GM18907 (cell line): ENCODE results near the gene CNPY2.
"Not testable (repeated sequence)": the region's sequence is repeated elsewhere in the genome, so short reads cannot be mapped to it uniquely, and the experiment has no call there.

Source experiments
- ATAC-seq: cut with Tn5 transposase; IDR thresholded peaks from one replicate; pipeline ENCODE4 v1.9.1; 2021; ENCODE audit warnings: mild to moderate bottlenecking, moderate library complexity; ENCODE audit not compliant: unreplicated experiment

CNPY2 gene

DNA sequence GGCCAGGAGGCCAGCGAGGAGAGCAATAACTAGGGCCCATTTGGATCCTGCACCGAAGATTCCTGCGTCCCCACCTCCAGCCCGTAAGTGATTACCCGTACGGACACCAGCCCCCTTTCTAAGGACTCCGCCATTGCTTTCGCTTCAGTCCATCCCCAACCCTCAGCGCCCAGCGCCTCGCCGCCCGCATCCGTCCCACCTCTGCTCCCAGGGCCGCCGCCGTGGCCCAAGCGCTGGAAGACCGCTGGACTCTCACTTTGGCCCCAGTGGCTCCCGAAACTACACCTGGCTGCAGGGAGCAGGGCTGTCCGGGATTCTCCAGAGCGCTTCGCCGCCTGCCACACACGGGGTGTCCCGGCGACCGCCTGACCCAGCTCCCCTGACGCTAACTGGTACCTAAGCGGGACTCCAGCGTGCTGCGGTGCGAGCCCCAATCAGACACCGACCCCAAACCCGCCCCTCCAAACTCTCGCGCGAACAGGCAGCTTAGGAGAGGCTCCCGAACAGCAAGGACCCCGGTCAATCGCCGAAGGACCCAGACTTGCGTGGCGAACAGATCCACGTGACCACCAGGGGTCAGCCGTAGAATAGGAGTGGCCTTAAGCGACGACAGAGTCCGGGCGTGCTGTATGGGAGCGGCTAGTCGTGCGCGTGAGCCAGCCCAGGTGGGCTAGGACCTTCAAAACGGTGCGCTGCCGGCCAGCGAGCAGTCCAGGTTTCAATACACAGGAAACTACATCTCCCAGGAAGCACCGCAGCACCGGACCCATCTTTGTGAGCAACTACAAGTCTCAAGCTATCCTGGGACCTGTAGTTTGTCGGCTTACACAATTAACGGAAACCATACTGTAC lies at the start of gene CNPY2:
CNPY2 (minus strand) TSS at position 367 of the 852 bp plus-strand sequence. CDS start 771 bp downstream, outside the sequence.
- peak; percentile 92 for ATAC-seq

DNA sequence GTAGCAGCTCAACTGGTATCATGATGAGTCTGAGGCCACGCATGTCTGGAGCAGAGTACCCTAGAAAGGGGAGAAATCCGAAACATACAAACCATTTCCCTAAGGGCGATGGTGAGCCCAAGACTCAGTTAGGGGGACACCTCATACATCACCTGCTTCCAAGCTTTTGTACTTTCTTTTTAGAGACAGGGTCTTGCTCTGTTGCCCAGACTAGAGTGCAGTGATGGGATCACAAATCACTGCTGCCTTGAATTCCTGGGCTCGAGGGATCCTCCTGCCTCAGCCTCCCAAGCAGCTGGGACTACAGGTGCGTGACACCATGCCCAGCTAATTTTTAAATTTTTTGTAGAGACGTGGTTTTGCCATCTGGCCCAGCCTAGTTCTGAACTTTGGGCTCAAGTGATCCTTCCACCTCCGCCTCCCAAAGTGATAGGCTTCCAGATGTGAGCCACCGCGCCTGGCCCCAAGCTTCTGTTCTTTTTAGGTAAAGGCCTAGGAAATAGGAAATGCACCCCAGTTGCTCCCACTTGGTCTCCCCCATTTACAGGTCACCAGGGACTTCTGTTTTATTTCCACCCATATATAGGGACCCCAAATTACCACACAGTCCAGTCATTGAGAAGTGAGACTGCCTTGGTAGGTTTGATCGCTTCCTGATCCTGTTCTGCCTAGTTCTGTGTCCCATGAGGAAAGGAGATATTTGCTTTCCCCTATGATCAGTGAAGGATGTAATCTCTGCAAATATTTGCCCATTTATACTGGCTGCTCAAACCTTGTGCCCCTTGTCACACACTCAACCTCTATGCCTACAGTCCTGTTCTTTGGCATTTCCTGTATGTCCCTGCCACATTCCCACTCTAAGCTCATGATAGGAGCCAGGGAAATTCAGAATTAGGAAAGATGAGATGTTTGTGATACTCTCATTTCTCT lies 46.6 kb upstream of the CNPY2 start, which contains the start of gene APOF:
APOF (minus strand) TSS at position 728 of the 930 bp plus-strand sequence; CDS start at position 616, 112 bp downstream.
- no peak for ATAC-seq

DNA sequence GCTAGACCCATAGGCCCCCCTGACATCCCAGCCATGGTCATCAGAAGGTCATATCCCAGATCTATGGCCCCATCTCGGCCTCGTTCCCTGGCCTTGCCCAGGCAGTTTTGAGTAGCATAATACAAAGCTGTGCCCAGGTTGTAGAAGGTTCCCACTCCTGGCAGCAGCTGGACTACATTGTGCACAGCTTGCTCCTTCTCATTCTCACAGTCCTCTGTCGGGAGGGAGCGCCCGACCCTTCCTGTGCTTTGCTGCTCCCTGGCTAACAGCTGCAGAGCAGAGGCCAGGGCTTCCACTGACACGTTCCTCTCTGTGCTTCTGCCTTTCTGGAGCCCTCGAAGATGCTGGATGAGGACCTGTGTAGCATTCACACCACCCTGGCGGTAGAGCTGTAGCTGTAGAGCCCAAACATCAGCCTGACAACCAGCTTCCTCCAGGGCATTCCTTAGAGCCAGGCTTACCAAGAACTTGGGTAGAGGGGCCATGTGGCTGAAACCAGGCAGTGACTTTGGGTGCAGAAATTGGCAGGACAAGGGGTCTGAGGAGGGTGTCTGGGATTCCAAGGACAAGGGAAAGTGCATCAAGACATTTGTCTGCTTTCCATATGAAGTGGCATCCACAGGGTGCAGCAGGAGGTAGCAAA lies 45.8 kb upstream of the CNPY2 start:
- no peak for ATAC-seq

DNA sequence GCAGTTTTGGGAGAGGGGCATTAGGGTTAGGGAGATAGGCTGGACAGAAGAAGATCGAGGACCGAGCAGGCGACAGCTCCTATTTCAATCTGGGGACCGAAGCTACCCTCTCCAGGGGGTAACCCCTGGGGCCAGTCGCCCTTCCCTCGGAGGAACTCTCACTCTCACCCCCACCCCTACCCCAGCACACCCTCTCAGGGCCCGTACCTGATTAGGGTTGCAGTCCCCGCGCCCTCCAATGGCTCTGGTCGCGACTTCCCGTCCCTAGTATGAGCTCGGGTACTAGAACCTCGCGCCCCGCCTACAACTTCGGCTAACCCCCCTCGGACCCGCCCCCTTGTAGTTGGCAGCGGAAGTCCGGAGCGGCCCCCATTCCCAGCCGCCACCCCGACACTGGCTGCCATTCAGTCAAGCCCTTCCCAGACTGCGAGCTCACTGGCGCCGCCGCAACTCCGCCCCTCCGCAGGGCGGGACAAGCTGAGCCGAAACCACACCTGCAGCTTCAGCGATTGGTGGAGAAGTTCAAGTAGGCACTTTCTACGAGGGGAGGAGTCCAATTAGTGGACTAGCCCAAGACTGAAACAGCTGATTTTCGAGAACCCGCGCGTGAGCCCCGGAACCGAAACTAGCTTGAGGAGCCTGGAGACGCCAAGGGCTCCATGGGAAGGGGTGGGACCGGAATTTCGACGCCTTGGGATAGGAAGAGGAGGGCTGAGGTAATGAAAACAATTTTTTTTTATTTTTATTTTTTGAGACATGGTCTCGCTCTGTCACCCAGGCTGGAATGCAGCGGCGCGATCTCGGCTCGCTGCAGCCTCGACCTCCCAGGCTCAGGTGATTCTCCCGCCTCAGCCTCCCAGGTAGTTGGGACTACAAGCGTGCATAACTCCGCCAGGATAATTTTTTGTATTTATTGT lies 44.3 kb upstream of the CNPY2 start, which contains the start of gene STAT2:
STAT2 (minus strand) TSS at position 257 of the 917 bp plus-strand sequence. CDS start 3,536 bp downstream, outside the sequence.
- peak; percentile 95 for ATAC-seq

DNA sequence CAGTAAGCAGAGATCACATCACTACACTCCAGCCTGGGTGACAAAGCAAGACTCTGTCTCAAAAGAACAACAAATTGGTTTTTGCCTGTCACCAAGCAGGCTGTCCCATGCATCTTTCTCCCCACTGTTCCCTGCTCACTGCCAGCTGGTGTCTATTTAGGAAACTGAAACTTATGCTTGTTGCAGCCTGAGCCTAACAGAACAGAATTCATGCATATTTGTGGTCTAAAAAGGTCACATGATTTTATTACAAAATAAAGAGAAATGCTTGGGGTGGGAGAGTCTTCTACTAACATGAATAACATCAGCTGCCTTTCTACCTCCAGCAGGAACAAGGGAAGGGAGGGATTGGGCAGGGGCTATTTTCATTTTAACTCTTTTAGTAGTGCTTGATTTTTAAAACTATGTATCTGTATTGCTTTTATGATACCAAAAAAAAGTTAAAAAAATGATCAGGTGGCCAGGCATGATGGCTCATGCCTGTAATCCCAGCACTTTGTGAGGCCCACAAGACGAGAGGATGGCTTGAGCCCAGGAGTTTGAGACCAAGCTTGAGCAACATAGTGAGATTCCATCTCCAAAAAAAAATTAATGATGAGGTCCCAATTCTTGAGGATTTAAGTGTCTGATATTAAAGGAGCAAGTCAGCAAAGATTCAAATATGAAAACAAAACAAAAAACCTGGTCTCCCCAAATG lies 43.2 kb upstream of the CNPY2 start:
- ATAC-seq, result no peak

DNA sequence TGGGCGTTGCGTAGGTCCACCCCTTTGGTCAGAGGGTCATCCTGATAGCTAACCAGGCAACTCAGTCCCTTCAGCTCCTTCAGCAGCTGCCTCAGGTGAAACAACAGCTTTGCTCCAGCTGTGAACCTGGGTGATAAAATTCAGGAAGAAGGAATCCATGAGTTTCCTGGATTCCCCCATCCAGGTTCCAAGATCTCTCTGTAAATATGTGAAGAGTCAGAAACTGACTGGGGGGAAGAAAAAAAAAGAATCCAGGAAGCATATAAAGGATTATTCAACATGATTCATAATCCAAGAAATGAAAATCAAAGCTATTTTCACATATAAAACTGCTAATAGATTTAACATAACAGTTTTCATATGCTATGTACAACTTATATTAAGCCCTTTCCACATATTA lies 35.5 kb upstream of the CNPY2 start:
- no peak for ATAC-seq

DNA sequence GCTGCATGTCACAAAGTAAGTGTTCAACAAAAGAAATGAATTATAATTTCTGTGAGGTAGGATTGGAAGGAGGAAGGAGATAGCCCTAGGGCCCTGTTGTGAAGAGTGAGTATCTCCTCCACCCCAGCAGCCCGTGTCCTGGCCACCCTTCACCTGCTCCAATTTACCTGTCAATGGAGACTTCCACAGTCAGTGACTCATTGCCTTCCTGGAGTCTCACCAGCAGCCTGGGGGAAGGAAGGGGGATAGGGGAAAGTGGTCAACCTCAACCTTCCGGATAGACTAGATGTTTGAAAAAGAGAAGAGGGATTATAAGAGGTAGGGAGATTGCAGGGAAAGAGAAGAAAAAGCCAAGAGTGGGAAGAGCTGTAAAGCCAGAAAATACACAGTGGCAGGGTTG lies 34.9 kb upstream of the CNPY2 start:
- no peak for ATAC-seq

DNA sequence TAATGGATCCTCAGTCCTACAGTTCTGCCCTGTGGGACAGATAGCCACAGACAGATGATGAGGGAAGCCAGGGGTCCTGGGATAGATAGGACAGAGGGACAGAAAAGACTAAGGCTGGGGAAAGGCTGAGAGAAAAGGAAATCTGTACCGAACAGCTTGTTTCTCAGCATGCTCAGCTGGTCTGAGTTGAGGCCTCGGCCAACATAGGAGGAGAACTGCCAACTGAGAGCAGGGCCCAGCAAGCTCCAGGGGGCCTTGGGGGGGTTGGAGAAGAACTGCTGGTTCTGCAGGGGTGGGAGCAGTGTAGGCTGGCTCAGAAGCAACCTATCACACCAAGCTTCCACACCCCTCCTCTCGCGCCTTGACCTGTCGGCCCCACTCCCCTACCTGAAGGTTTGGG lies 33.0 kb upstream of the CNPY2 start:
- ATAC-seq, result no peak

DNA sequence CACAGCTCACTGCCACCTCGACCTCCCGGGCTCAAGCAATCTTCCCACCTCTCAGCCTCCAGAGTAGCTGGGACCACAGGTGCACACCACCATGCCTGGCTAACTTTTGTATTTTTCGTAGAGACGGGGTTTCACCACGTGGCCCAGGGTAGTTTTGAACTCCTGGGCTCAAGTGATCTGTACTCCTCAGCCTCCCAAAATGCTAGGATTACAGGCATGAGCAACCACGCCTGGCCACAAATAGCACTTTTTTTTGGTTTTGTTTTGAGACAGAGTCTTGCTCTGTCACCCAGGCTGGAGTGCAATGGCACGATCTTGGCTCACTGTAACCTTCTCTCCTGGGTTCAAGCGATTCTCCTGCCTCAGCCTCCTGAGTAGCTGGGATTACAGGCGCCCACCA lies 31.5 kb upstream of the CNPY2 start:
- not testable (repeated sequence) for ATAC-seq

DNA sequence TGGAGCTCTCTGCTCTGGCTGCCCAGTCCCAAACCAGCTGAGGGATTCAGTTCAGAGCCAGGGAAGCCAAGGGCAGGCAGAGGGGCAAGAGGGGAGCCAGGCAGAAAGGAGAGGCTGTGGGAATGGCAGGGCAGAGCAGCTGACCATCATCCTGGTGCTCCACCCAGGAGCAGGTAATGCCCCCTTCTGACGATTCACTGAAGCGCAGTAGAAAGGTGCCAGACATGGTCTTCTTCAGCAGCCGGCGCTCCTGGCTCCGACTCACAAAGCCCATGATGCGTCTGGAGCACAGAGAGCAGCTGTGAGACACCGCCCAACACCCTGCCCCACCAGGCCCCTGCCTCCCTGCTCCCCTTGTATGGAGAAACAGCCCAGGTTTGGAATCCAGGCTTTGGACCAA lies 30.9 kb upstream of the CNPY2 start:
- no peak for ATAC-seq

DNA sequence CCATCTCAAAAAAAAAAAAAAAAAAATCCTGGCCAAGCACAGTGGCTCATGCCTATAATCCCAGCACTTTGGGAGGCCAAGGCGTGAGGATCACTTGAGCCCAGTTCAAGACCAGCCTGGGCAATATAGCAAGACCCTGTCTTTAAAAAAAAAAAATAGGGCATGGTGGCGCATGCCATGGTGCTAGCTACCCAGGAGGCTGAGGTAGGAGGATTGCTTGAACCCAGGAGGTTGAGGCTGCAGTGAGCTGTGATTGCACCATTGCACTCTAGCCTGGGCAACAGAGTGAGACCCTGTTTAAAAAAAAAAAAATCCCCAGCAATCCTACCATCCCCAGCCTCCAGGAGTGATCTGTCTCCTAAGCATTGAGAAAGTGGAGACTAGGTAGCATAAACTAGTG lies 26.5 kb upstream of the CNPY2 start:
- ATAC-seq, result not testable (repeated sequence)

DNA sequence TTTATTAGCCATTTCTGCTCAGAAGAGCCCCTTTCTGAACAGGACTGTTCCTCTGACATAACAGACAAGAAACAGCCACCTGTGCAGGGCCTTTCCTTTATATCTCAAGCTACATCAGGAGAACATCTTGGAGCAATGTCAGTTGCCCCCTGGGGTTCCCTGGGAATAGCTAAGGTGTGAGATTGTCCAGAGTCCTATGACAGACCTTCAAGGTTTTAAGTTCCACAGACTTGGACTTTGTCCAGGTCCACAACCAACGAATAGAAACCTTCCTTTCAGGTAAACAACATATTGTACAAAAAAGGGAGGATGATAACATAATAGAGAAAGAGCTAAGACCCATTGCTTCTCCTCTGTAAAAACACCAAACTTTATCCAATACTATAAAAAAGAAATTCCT lies 25.8 kb upstream of the CNPY2 start:
- ATAC-seq, result no peak

DNA sequence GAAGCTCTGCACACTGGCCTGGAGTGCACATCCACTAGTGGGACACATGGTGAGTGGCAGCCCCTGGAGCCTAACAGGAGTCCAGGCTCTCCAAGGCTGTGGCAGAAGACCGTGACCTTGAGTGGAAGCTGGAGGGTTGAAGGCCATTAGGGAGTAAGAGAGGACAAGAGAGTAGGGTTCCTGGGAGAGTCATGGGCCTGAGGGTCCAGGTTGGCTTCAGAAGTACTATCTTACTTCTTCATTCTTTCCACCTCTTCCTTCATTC lies 23.3 kb upstream of the CNPY2 start:
- peak; percentile 8 for ATAC-seq

DNA sequence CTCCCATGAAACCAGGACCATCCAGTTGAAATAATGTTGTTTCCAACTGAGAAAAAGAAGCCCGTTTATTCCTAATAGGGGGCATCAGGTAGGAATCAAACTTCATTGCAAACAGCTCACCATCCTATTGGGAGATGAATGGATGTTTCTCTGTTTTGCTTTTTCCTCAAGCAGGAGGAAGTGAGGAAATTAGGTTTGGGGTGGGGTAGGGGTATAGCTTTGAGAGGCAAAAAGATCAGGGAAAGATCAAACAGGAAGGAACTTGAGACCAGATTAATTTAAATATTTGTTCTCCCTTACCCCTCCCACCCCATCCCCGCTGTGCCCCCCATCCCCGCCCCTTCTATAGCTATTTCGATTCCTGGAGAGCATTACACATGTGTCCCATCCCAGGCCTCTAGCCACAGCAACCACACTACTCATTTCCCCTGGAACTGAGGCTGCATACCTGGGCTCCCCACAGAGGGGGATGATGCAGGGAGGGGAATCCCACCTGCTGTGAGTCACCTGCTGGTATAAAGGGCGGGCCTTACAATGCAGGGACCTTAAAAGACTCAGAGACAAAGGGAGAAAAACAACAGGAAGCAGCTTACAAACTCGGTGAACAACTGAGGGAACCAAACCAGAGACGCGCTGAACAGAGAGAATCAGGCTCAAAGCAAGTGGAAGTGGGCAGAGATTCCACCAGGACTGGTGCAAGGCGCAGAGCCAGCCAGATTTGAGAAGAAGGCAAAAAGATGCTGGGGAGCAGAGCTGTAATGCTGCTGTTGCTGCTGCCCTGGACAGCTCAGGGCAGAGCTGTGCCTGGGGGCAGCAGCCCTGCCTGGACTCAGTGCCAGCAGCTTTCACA lies 22.7 kb upstream of the CNPY2 start, which contains the start of gene IL23A:
IL23A (plus strand) TSS at position 577 of the 850 bp plus-strand sequence; CDS start at position 738, 161 bp downstream.
- peak; percentile 46 for ATAC-seq

DNA sequence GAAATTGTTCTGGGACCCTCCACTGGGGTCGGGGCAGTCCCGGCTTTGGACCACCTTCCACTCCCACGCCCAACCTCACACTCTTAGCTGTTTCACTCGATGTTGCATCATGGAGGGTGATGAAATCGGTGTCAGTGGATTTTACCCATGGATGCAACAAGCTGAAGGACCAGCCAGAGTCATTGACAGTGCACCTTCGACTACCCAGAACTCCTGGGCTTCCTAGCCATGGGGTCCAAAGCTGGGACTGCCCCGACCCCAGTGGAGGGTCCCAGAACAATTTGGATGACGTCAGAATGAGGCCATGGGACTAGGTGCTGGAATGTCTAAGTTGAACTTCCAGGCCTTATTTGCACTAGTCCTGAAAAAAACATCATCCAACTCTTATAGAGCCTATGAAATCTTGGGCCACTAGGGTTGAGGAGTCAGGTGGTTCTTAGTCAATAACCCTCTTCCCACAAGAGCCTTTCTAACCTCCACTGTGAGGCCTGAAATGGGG lies 22.0 kb upstream of the CNPY2 start:
- ATAC-seq, result no peak

DNA sequence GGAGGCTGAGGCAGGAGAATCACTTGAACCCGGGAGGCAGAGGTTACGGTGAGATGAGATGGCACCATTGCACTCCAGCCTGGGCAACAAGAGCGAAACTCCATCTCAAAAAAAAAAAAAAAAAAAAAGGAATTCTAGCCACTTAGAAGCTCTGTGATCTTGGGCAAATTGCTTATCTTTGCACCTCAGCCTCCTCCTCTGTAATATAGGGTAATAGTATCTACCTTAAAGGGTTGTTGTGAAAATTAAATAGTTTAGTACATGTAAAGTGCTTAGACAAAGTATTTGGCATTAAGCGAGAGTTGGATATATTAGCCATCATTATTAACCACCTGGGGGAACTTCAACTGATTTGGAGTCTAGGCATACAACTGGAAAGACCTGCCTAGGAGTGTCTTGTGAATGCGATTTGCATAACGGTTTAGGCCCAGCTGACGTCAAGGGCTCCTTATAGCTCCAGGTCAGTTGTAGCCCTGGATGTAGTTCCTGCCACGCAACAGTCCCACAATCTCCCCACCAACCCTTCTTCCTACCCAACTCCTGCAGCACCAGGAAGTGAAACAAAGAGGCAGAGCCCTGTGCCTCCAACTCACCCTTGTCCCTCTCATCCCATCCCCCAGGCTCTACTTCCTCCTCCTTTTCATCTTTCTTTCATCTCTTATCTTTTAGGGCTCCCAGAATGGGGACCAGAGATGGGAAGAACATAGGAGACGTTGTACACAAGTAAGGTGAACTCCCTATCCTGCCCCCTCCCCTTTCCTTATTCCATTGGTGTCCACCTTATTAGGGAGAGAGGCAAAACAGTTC lies 20.8 kb upstream of the CNPY2 start:
- no peak for ATAC-seq

DNA sequence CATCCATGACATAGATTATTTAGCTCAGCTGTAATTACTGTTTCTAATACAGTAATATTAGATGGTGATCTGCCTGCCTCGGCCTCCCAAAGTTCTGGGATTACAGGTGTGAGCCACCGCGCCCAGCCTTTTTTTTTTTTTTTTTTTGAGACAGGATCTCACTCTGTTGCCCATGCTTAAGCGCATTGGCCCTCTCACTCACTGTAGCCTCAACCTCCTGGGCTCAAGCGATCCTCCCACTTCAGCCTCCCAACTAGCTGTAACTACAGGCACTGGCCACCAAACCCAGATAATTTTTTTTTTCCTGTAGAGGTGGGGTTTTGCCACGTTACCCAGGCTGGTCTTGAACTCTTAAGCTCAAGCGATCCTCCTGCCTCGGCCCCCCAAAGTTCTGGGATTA lies 19.7 kb upstream of the CNPY2 start:
- ATAC-seq, result not testable (repeated sequence)

DNA sequence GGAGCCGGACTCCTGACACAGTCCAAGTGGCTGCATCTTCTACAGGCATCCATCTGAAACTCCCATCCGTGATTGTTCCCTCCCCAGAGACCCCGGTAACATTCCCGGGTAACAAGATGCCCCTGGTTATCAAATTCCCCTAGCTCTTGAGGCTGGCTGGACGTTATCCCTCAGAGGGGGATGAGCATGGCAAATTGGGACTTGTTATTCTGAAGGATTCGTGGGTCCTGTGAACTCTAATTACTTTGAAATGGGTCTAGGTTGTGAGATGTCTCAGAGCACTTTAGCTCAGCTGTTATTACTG lies 18.7 kb upstream of the CNPY2 start:
- no peak for ATAC-seq
